ENCODE results near the gene SIX4. TPM values are rescaled to one million over a fixed set of nuclear protein-coding genes. Genes with fewer than 3 reads are reported as not detected.

SIX4 gene
- polyA plus RNA-seq, 3 donors, result not detected

DNA sequence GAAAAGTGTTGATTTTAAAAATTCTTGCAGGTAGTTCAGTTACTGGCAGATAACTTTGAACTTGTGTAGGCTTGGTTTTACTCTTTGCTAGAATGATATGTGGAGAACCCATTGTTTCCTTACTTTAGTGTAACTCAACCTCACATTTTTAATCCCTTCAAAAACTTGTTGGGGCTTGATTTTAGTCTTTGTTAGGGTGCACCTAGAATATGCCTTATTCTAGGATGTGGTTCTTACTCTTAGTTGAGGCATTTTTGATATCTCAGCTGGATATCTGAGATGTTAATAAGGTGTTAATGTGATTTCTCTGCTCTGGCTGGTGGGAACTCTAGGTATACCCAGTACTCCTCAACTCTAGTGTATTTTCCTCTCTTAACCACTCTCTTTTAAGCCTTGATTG lies 20.4 kb upstream of the SIX4 start:
- Histone ChIP-seq H3K4me1 (ENCODE audit: control insufficient read depth in 1 of 2, insufficient read depth in 2 of 2, low read length in 2 of 2) (no peaks in the 10 kb centered on the region), H3K4me2 (replicated peaks; ENCODE audit: extremely low read depth, low read length, poor library complexity, severe bottlenecking) (no peak overlapping the region), H3K36me3 (replicated peaks in 1 of 2; ENCODE audit: control insufficient read depth in 1 of 2, insufficient read depth in 2 of 2, low read length in 2 of 2) (no peaks in the 10 kb centered on the region), H3K9ac (ENCODE audit: insufficient read depth, low read length, poor library complexity, severe bottlenecking) (no peak overlapping the region), H2AFZ (ENCODE audit: insufficient read depth, low read depth, low read length, poor library complexity, severe bottlenecking) (no peak overlapping the region), H3K9me3 (replicated peaks in 1 of 2; ENCODE audit: control insufficient read depth in 1 of 2, insufficient read depth in 1 of 2, low read length in 2 of 2) (peaks cover 0 to 5% of the 10 kb centered on the region in 2 donors), H3K4me3 (replicated peaks in 1 of 3; ENCODE audit: low read depth in 2 of 3, low read length in 3 of 3) (no peak overlapping the region), H3K79me2 (ENCODE audit: insufficient read depth, low read length) (peaks cover 31% of the 10 kb centered on the region), H3K27ac (ENCODE audit: low read depth in 1 of 2, low read length in 2 of 2) (no peak overlapping the region), H3K27me3 (ENCODE audit: control insufficient read depth in 2 of 2, insufficient read depth in 2 of 2, low read length in 2 of 2) (no peaks in the 10 kb centered on the region), H4K20me1 (ENCODE audit: insufficient read depth, low read length) (no peaks in the 10 kb centered on the region)
- H3K4me3 Mint-ChIP-seq, result no peak overlapping the region
- no peak for DNase-seq
- no peaks in the 10 kb centered on the region for H3K27me3 Mint-ChIP-seq (ENCODE audit: low read depth in 3 of 3)
- H3K4me1 Mint-ChIP-seq, result no peaks in the 10 kb centered on the region
- peaks cover 3 to 5% of the 10 kb centered on the region in 2 donors for H3K36me3 Mint-ChIP-seq
- intact Hi-C loops (cut with micrococcal nuclease), result no loop called here
- H3K27ac Mint-ChIP-seq, result no peak overlapping the region
- TF ChIP-seq, protein P1, sequence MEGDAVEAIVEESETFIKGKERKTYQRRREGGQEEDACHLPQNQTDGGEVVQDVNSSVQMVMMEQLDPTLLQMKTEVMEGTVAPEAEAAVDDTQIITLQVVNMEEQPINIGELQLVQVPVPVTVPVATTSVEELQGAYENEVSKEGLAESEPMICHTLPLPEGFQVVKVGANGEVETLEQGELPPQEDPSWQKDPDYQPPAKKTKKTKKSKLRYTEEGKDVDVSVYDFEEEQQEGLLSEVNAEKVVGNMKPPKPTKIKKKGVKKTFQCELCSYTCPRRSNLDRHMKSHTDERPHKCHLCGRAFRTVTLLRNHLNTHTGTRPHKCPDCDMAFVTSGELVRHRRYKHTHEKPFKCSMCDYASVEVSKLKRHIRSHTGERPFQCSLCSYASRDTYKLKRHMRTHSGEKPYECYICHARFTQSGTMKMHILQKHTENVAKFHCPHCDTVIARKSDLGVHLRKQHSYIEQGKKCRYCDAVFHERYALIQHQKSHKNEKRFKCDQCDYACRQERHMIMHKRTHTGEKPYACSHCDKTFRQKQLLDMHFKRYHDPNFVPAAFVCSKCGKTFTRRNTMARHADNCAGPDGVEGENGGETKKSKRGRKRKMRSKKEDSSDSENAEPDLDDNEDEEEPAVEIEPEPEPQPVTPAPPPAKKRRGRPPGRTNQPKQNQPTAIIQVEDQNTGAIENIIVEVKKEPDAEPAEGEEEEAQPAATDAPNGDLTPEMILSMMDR (IDR thresholded peaks at IDR 0.05), result no peak
- peaks cover 5 to 19% (median 14%) of the 10 kb centered on the region in 7 donors for H3K9me3 Mint-ChIP-seq

DNA sequence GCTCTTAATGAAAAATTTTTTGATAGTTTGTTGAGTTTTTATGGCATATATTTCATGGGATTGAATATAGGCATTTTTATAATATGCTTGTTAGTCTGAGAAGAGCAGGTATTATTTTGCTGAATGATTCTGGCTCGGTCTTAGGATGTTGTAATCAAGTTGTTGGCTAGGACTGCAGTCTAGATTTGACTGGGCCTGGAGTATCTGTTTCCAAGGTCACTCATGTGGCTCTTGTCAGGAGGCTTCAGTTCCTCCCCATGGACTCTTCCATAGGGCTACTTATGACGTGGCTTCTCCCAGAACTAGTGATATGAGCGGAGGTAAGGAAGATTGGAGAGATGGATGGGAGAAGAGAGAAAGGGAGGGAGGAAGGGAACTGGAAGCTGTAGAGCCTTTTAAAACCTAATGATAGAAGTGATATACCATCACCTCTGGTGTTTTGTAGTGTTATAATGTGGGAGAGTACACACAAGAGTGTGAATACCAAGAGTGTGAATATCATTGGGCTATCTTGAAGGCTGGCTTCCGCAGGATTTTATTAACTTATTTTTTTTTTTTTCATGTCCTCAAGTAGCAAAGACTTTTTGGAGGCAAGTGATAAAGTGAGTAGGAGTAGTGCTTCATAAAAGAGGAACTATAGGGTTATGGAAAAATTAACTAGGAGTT lies 14.8 kb upstream of the SIX4 start:
- H3K9me3 Mint-ChIP-seq, result peaks cover 6 to 15% (median 8%) of the 10 kb centered on the region in 7 donors

More for the DNA sequence above, 14.8 kb upstream of the SIX4 start:
- no peak overlapping the region for H3K4me3 ChIP-seq (replicated peaks in 1 of 3; ENCODE audit: low read depth in 2 of 3, low read length in 3 of 3)
- H3K4me1 ChIP-seq (ENCODE audit: control insufficient read depth in 1 of 2, insufficient read depth in 2 of 2, low read length in 2 of 2), result peaks cover 10 to 12% of the 10 kb centered on the region in 2 donors
- H3K9me3 ChIP-seq (replicated peaks in 1 of 2; ENCODE audit: control insufficient read depth in 1 of 2, insufficient read depth in 1 of 2, low read length in 2 of 2), result peaks cover 0 to 5% of the 10 kb centered on the region in 2 donors
- no peak overlapping the region for H3K9ac ChIP-seq (ENCODE audit: insufficient read depth, low read length, poor library complexity, severe bottlenecking)
- no peaks in the 10 kb centered on the region for H4K20me1 ChIP-seq (ENCODE audit: insufficient read depth, low read length)
- Mint-ChIP-seq H3K36me3 (peaks cover 3 to 5% of the 10 kb centered on the region in 2 donors), H3K27me3 (ENCODE audit: low read depth in 3 of 3) (peaks cover 3 to 4% (median 4%) of the 10 kb centered on the region in 3 donors), H3K4me1 (peaks cover 19% of the 10 kb centered on the region), H3K4me3 (no peak overlapping the region), H3K27ac (peak overlapping the region in 1 of 7 donors; percentile 24)
- DNase-seq, result no peak
- peaks cover 1 to 5% of the 10 kb centered on the region in 2 donors for H3K27me3 ChIP-seq (ENCODE audit: control insufficient read depth in 2 of 2, insufficient read depth in 2 of 2, low read length in 2 of 2)
- intact Hi-C loops (cut with micrococcal nuclease), result no loop called here
- no peaks in the 10 kb centered on the region for H3K36me3 ChIP-seq (replicated peaks in 1 of 2; ENCODE audit: control insufficient read depth in 1 of 2, insufficient read depth in 2 of 2, low read length in 2 of 2)
- H3K79me2 ChIP-seq (ENCODE audit: insufficient read depth, low read length), result peaks cover 38% of the 10 kb centered on the region
- TF ChIP-seq, protein P1 (IDR thresholded peaks at IDR 0.05), result no peak
- 87% methylated on average over 3 of the region's 4 CpGs for WGBS (ENCODE audit: insufficient coverage)
- H3K4me2 ChIP-seq (replicated peaks; ENCODE audit: extremely low read depth, low read length, poor library complexity, severe bottlenecking), result no peak overlapping the region
- no peak overlapping the region for H2AFZ ChIP-seq (ENCODE audit: insufficient read depth, low read depth, low read length, poor library complexity, severe bottlenecking)
- no peak overlapping the region for H3K27ac ChIP-seq (ENCODE audit: low read depth in 1 of 2, low read length in 2 of 2)

Measured in CD14-positive monocyte (primary cell).